ENCODE measurements around the gene ZNF219. TPM values are rescaled to one million over a fixed set of nuclear protein-coding genes. Genes with fewer than 3 reads are reported as not detected.

Gene ZNF219
- 1.5 TPM for polyA plus RNA-seq (2012; ENCODE audit: low read depth, missing spikeins)

- no peak for TF ChIP-seq SPI1 (IDR thresholded peaks at IDR 0.05; ENCODE audit: low read depth, low read length)
- TF ChIP-seq TAF1 (IDR thresholded peaks at IDR 0.05; ENCODE audit: low read depth, low read length) = no peak
- no peak for TF ChIP-seq PAX5 (IDR thresholded peaks at IDR 0.05; ENCODE audit: insufficient read depth, low read length, severe bottlenecking)
- no peak for TF ChIP-seq POU2F2 (IDR thresholded peaks at IDR 0.05; ENCODE audit: low read depth, low read length)
- TF ChIP-seq POLR2AphosphoS5 (IDR thresholded peaks at IDR 0.05; ENCODE audit: low read depth, low read length) = no peak
- TF ChIP-seq POLR2A (IDR thresholded peaks at IDR 0.05; ENCODE audit: low read depth, low read length) = no peak
- no peak for DNase-seq (ENCODE audit: insufficient read length, low spot score)
- no peak for FAIRE-seq
Measured at GRCh38 chr14:21098076-21098891, at the start of gene ZNF219. Gene ZNF219, minus strand, starts transcription at chr14:21098655. Its CDS starts 5,064 bp downstream, at chr14:21093591.

GRCh38 chr14:21145437-21145836 is 47.0 kb upstream of the ZNF219 start:
- FAIRE-seq (no peak), DNase-seq (ENCODE audit: insufficient read length, low spot score) (no peak)
- TF ChIP-seq SPI1 (IDR thresholded peaks at IDR 0.05; ENCODE audit: low read depth, low read length) = no peak
- no peak for TF ChIP-seq POLR2A (IDR thresholded peaks at IDR 0.05; ENCODE audit: low read depth, low read length)
- TF ChIP-seq TAF1 (IDR thresholded peaks at IDR 0.05; ENCODE audit: low read depth, low read length) = no peak
- no peak for TF ChIP-seq POU2F2 (IDR thresholded peaks at IDR 0.05; ENCODE audit: low read depth, low read length)
- TF ChIP-seq PAX5 (IDR thresholded peaks at IDR 0.05; ENCODE audit: insufficient read depth, low read length, severe bottlenecking) = no peak
- no peak for TF ChIP-seq POLR2AphosphoS5 (IDR thresholded peaks at IDR 0.05; ENCODE audit: low read depth, low read length)

- FAIRE-seq (no peak), DNase-seq (ENCODE audit: insufficient read length, low spot score) (no peak)
- TF ChIP-seq PAX5 (IDR thresholded peaks at IDR 0.05; ENCODE audit: insufficient read depth, low read length, severe bottlenecking) (no peak), TAF1 (IDR thresholded peaks at IDR 0.05; ENCODE audit: low read depth, low read length) (no peak), POLR2A (IDR thresholded peaks at IDR 0.05; ENCODE audit: low read depth, low read length) (no peak), SPI1 (IDR thresholded peaks at IDR 0.05; ENCODE audit: low read depth, low read length) (no peak), POLR2AphosphoS5 (IDR thresholded peaks at IDR 0.05; ENCODE audit: low read depth, low read length) (no peak), POU2F2 (IDR thresholded peaks at IDR 0.05; ENCODE audit: low read depth, low read length) (no peak)
Measured at GRCh38 chr14:21142357-21142756, 43.9 kb upstream of the ZNF219 start.

GRCh38 chr14:21136024-21136423 is 37.6 kb upstream of the ZNF219 start:
- peak; percentile 25 for DNase-seq (ENCODE audit: insufficient read length, low spot score)
- FAIRE-seq = no peak
- TF ChIP-seq TAF1 (IDR thresholded peaks at IDR 0.05; ENCODE audit: low read depth, low read length) = no peak
- TF ChIP-seq SPI1 (IDR thresholded peaks at IDR 0.05; ENCODE audit: low read depth, low read length) = no peak
- TF ChIP-seq POLR2AphosphoS5 (IDR thresholded peaks at IDR 0.05; ENCODE audit: low read depth, low read length) = no peak
- TF ChIP-seq PAX5 (IDR thresholded peaks at IDR 0.05; ENCODE audit: insufficient read depth, low read length, severe bottlenecking) = no peak
- no peak for TF ChIP-seq POU2F2 (IDR thresholded peaks at IDR 0.05; ENCODE audit: low read depth, low read length)
- TF ChIP-seq POLR2A (IDR thresholded peaks at IDR 0.05; ENCODE audit: low read depth, low read length) = no peak

- FAIRE-seq (no peak), DNase-seq (ENCODE audit: insufficient read length, low spot score) (no peak)
- TF ChIP-seq POU2F2 (IDR thresholded peaks at IDR 0.05; ENCODE audit: low read depth, low read length) (no peak), POLR2AphosphoS5 (IDR thresholded peaks at IDR 0.05; ENCODE audit: low read depth, low read length) (no peak), TAF1 (IDR thresholded peaks at IDR 0.05; ENCODE audit: low read depth, low read length) (no peak), POLR2A (IDR thresholded peaks at IDR 0.05; ENCODE audit: low read depth, low read length) (no peak), SPI1 (IDR thresholded peaks at IDR 0.05; ENCODE audit: low read depth, low read length) (no peak), PAX5 (IDR thresholded peaks at IDR 0.05; ENCODE audit: insufficient read depth, low read length, severe bottlenecking) (no peak)
Measured at GRCh38 chr14:21133901-21134300, 35.4 kb upstream of the ZNF219 start.

GRCh38 chr14:21123429-21123828 is 25.0 kb upstream of the ZNF219 start:
- FAIRE-seq (no peak), DNase-seq (ENCODE audit: insufficient read length, low spot score) (no peak)
- TF ChIP-seq POLR2AphosphoS5 (IDR thresholded peaks at IDR 0.05; ENCODE audit: low read depth, low read length) (no peak), POU2F2 (IDR thresholded peaks at IDR 0.05; ENCODE audit: low read depth, low read length) (no peak), PAX5 (IDR thresholded peaks at IDR 0.05; ENCODE audit: insufficient read depth, low read length, severe bottlenecking) (no peak), TAF1 (IDR thresholded peaks at IDR 0.05; ENCODE audit: low read depth, low read length) (no peak), SPI1 (IDR thresholded peaks at IDR 0.05; ENCODE audit: low read depth, low read length) (no peak), POLR2A (IDR thresholded peaks at IDR 0.05; ENCODE audit: low read depth, low read length) (no peak)

- FAIRE-seq (no peak), DNase-seq (ENCODE audit: insufficient read length, low spot score) (no peak)
- TF ChIP-seq POLR2A (IDR thresholded peaks at IDR 0.05; ENCODE audit: low read depth, low read length) (no peak), PAX5 (IDR thresholded peaks at IDR 0.05; ENCODE audit: insufficient read depth, low read length, severe bottlenecking) (no peak), SPI1 (IDR thresholded peaks at IDR 0.05; ENCODE audit: low read depth, low read length) (no peak), TAF1 (IDR thresholded peaks at IDR 0.05; ENCODE audit: low read depth, low read length) (no peak), POLR2AphosphoS5 (IDR thresholded peaks at IDR 0.05; ENCODE audit: low read depth, low read length) (no peak), POU2F2 (IDR thresholded peaks at IDR 0.05; ENCODE audit: low read depth, low read length) (no peak)
Measured at GRCh38 chr14:21121122-21121521, 22.7 kb upstream of the ZNF219 start.

- FAIRE-seq = no peak
Measured at GRCh38 chr14:21120686-21121085, 22.2 kb upstream of the ZNF219 start.

GRCh38 chr14:21118933-21119332 is 20.5 kb upstream of the ZNF219 start:
- FAIRE-seq (no peak), DNase-seq (ENCODE audit: insufficient read length, low spot score) (no peak)

More at GRCh38 chr14:21120686-21121085, 22.2 kb upstream of the ZNF219 start:
- no peak for DNase-seq (ENCODE audit: insufficient read length, low spot score)
- TF ChIP-seq POLR2AphosphoS5 (IDR thresholded peaks at IDR 0.05; ENCODE audit: low read depth, low read length) = no peak
- no peak for TF ChIP-seq SPI1 (IDR thresholded peaks at IDR 0.05; ENCODE audit: low read depth, low read length)
- no peak for TF ChIP-seq POLR2A (IDR thresholded peaks at IDR 0.05; ENCODE audit: low read depth, low read length)

More at GRCh38 chr14:21118933-21119332, 20.5 kb upstream of the ZNF219 start:
- TF ChIP-seq TAF1 (IDR thresholded peaks at IDR 0.05; ENCODE audit: low read depth, low read length) (no peak), PAX5 (IDR thresholded peaks at IDR 0.05; ENCODE audit: insufficient read depth, low read length, severe bottlenecking) (no peak), POLR2AphosphoS5 (IDR thresholded peaks at IDR 0.05; ENCODE audit: low read depth, low read length) (no peak), POU2F2 (IDR thresholded peaks at IDR 0.05; ENCODE audit: low read depth, low read length) (no peak), POLR2A (IDR thresholded peaks at IDR 0.05; ENCODE audit: low read depth, low read length) (no peak), SPI1 (IDR thresholded peaks at IDR 0.05; ENCODE audit: low read depth, low read length) (no peak)
